ENCODE measurements around the gene TRRAP.

Gene TRRAP

DNA sequence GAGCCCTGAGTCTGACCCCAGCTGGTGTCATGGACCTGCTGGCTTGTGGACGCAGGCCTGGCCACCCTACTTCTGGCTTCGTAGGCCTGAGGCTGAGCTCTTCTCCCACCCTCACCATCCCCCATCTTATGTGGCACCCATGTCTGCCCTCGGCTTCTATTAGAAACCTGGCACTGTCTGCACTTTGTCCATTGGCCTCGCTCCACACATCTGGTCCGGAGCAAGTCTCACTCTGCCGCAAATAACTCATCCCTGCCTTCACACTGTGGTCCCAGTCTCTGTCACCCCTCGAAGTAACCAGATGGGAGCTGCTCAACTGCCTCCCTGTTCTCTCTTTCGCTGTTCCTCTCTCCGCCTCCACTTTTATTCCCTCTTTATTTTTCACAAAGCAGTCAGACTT, 78.6 kb downstream of the TRRAP start:
- FAIRE-seq: no peak

DNA sequence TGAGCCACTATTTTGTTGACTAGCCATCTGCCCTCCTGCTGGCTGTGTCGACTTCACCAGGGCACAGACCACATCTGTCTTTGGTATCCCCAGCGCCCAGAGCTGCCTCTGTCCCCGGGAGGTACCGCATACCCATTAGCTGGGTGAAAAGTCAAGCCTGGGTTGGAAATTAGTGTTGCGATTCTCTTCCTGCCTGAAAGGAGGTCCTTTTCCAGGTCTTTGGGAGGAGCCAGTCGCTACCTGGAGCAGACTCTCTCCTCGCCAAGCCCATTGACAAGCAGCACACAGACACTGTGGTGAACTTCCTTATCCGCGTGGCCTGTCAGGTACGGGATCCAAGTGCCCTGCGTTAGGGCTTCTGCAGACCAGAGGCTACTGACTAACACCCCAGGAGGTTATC, 79.4 kb downstream of the TRRAP start:
- no peak for FAIRE-seq

- no peak for FAIRE-seq
Measured at GRCh38 chr7:98958968-98959367, 80.6 kb downstream of the TRRAP start.

DNA sequence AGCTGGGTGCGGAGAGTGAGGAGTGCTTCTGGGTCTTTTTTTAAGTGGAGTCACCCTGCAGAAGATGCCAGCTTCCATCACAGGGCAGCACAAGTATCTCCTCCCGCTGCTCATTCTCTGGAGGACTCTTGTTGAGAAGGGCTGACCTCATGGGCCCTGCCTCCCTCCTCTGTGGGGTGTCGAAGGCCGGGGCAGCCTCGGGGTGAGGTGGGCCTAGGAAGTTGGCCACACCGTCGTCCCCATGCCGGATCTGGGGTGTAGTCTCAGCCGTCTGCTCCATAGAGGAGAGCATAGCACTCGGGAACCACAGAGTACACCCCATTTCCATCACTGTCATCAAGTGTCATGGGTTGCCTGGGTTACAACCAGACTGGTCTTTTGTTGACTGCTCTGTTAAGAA, 85.0 kb downstream of the TRRAP start:
- FAIRE-seq: no peak

GRCh38 chr7:98964596-98964995, 86.3 kb downstream of the TRRAP start:
- FAIRE-seq: no peak

DNA sequence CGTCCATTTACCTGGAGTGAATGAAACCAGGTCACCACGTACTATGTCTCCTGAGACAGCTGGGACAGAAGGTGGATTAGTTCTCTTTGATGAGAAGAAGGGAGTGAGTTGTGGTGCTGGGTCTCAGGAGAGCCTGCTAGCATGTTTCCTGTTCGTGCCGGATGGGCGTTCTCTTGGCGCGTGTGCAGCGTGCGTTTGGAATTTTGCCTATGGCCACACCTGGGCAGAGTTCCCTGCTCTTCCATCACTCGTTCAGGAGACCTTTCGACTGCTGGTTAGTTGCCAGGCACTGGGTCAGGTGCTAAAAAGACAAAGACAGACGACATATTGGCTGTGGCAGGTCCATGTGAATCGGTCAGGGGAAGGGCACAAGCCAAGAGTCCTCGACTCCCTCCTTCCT, 90.3 kb downstream of the TRRAP start:
- no peak for FAIRE-seq

GRCh38 chr7:98969386-98969785, 91.1 kb downstream of the TRRAP start:
- FAIRE-seq: no peak

GRCh38 chr7:98970016-98970615, 91.8 kb downstream of the TRRAP start:
- no peak for FAIRE-seq

DNA sequence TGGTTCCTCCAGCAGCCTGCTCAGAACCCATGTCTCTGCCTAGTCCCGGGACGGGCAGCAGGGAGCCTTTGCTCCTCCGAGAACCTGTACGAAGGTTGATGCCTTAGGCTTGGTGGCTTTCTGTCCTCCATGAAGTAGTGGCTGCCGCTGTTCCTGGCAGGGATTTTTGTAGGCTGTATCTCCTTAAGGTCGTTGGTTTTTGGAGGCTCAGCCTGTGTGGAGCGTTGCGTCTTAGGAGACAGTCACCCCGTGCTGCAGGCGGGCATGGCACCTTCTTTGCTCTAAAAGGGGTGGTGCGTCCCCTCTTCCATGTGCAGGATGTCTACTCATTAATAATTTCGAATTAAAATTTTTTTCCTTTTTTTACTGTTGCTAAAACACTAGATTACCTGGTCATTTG, 92.5 kb downstream of the TRRAP start:
- no peak for FAIRE-seq

DNA sequence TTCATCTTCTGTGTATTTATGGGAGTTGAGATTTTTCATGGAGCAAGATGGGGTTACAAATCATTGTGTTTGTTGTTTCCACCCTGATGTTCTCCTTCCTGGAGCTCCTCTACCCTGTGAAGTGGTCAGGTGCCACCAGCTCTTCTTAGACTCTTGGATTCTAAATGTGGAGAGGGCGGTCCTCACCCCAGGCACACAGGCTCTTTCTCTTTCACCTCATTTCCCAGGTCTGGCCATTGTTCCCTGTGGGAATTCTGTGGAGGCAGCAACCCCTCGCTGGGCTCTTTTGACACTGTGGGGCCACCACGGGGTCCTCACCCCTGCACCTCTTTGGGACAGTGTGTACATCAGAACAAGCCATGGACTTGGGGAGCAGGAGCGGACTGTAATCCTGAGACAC, 95.9 kb downstream of the TRRAP start:
- no peak for FAIRE-seq

GRCh38 chr7:98974906-98975816, 96.8 kb downstream of the TRRAP start:
- no peak for FAIRE-seq

GRCh38 chr7:98976396-98977185, 98.3 kb downstream of the TRRAP start:
- no peak for FAIRE-seq

- FAIRE-seq: no peak
Measured at GRCh38 chr7:98978672-98979071, 100.3 kb downstream of the TRRAP start.

GRCh38 chr7:98981701-98982100, 103.4 kb downstream of the TRRAP start:
- no peak for FAIRE-seq

GRCh38 chr7:98982686-98983085, 104.4 kb downstream of the TRRAP start:
- FAIRE-seq: no peak

- no peak for FAIRE-seq
Measured at GRCh38 chr7:98984126-98984525, 105.8 kb downstream of the TRRAP start.

DNA sequence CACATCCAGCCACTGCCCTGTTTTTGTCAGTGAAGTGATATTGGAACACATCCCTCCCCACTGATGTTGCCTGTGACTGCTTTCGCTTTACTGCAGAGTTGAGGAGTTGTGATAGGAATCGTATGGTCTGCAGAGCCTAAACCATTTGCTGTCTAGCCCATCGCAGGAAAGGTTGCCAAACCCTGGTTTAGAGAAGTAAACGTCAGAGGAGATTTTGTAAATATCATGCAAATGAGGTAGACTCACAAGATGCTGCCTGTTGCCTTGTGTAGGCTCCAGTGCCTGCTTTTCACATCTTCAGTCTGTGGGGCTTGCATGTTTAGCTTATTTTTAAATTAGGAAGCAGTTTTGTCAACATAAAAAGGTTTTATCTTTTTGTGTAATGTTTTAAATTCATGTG, 107.1 kb downstream of the TRRAP start:
- FAIRE-seq: no peak

- FAIRE-seq: no peak
Measured at GRCh38 chr7:98985945-98986344, 107.6 kb downstream of the TRRAP start.

DNA sequence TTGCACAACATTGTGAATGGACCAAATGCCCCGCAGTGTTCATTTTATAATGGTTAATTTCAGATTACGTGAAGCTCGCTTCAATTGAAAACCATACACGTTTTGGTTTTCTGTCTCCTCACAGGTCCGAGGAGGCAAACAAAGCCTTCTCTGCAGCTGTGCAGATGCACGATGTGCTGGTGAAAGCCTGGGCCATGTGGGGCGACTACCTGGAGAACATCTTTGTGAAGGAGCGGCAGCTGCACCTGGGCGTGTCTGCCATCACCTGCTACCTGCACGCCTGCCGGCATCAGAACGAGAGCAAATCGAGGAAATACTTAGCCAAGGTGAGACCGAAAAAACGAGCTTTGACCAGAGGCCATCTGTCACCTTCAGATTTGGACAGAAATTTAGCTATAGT, 110.3 kb downstream of the TRRAP start:
- FAIRE-seq: no peak

GRCh38 chr7:98990356-98990755, 112.0 kb downstream of the TRRAP start:
- FAIRE-seq: no peak

GRCh38 chr7:98991141-98991540, 112.8 kb downstream of the TRRAP start:
- no peak for FAIRE-seq

GRCh38 chr7:98992076-98992475, 113.7 kb downstream of the TRRAP start:
- FAIRE-seq: no peak

- FAIRE-seq: no peak
Measured at GRCh38 chr7:98993024-98993897, 114.9 kb downstream of the TRRAP start.

Measured in islet of Langerhans (tissue), 1 donor.